NCI-H460 (cell line): ENCODE data around the gene BPIFB3. TPM values are rescaled to one million over a fixed set of nuclear protein-coding genes. Genes with fewer than 3 reads are reported as not detected.

ENCODE experiments used
- DNase-seq: peaks from one replicate; pipeline ENCODE4 v3.0.0-alpha.2; 2016; ENCODE audit warnings: low read depth; ENCODE audit errors: extremely low read depth
- total RNA-seq: library from RNA; depleted of rRNA; stranded (reverse); fragments of >200 nt; shearing (Covaris generic); gene quantifications from 2 replicates; pipeline ENCODE4 v1.2.3, GENCODE V29; 2014

BPIFB3 gene
- total RNA-seq, 1 experiment from 2014 or later = not detected

- DNase-seq = no peak
Measured at GRCh38 chr20:33015700-33016580, 37.8 kb upstream of the BPIFB3 start.

- DNase-seq = no peak
Measured at GRCh38 chr20:33016581-33017109, 37.1 kb upstream of the BPIFB3 start.

DNA sequence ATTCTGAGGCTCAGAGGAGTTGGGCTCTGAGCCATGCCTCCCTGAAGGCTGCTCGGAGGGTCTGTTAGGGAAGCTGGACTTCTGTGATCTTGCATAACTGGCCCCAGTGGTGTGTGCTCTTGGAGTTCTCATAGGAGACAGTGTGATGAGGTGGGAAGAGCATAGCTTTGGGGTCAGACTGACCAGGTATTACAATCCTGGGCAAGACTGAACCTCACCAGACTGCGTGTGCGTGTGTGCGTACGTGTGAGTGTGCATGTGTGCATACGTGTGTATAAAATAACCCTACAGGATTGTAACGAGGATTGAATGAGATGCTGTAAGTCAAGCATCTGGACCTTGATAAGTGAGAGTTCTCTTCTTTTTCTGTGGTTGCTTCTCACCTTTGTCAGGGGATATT, 36.2 kb upstream of the BPIFB3 start:
- DNase-seq = no peak

GRCh38 chr20:33018169-33018931, 35.4 kb upstream of the BPIFB3 start:
- no peak for DNase-seq

DNA sequence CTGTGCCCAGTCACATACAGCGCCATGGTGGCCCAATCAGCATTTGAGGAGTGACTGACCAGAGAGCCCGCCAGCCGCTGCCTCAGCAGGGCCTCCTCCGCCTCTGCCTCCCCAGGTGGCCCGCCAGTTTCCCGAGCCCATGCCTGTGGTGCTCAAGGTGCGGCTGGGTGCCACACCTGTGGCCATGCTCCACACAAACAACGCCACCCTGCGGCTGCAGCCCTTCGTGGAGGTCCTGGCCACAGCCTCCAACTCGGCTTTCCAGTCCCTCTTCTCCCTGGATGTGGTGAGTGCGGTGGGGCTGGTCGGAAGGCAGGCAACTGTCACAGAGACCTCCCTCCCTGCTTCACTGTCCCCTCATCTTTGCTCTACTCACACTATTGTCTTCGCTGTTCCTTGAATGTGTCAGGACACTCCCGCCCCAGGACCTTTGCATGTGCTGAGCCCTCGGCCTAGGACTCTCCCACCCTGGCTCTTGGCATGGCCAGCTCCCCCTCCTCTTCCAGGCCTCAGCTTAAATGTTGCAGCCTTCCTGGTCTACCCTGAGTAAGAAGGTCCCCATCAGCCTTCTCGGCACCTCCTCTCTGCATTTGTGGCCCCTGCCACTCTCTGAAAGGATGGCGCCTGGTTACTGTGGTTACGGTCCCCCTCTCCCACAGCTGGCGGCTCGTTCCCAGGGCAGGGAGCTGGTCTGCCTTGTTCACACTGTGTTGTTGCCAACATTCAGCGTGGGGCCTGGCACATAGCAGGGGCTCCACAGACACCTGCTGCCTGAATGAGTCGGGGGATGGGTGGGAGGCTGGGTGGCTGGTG, 34.0 kb upstream of the BPIFB3 start:
- no peak for DNase-seq

- DNase-seq = no peak
Measured at GRCh38 chr20:33020278-33021161, 33.2 kb upstream of the BPIFB3 start.

- DNase-seq = no peak
Measured at GRCh38 chr20:33021879-33022278, 31.8 kb upstream of the BPIFB3 start.

GRCh38 chr20:33022289-33022688, 31.4 kb upstream of the BPIFB3 start:
- DNase-seq = no peak

DNA sequence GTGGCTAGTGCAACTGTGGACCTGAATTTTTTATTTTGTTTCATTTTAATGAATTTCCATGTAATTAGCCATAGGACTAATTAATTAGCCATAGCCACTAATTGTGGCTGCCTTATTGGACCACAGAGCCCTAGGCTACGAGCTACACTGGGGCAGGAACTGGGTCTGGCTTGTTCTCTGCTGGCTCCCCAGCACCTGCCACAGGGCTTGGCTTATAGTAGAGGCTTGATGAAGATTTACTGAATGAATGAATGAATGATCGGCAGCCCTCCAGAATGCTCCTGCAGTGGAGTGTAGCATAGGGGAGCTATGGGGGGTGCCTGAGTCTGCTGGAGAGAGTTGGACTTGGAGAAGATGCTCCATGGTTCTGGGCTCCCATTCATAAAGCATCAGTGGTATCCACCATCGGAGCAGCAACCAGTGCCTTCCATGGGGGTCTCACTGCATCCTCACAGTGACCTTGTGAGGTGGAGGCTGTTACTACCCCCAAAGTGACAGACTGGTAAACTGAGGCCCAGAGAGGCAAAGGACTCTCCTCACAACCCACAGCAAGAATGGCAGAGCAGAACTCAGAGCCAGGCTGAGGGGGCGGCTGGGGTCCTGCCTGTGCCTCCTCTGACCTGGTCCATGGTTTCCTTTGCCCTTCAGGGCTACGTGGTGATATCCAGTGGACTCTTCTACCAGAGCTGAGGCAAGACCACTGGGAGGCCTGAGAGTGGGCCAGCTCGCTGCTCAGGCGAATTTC, 30.8 kb upstream of the BPIFB3 start:
- no peak for DNase-seq

- DNase-seq = no peak
Measured at GRCh38 chr20:33023439-33024242, 30.1 kb upstream of the BPIFB3 start.

DNA sequence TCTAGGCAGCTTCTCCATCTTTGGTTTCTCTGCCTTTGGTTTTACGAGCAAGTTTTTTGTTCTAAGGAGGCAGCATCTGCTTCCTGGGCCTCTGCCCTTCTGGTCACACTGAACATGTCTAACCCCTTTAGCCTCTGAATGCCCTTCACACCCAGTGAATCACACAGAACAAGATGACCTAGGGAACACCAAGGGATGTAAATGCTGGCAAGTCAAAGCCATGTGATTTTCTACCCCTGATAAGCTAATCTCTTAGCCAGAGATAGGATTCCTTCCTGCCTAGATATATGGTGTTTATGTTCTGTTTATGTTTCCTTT, 29.5 kb upstream of the BPIFB3 start:
- DNase-seq = no peak

GRCh38 chr20:33024609-33025317, 28.9 kb upstream of the BPIFB3 start:
- no peak for DNase-seq

DNA sequence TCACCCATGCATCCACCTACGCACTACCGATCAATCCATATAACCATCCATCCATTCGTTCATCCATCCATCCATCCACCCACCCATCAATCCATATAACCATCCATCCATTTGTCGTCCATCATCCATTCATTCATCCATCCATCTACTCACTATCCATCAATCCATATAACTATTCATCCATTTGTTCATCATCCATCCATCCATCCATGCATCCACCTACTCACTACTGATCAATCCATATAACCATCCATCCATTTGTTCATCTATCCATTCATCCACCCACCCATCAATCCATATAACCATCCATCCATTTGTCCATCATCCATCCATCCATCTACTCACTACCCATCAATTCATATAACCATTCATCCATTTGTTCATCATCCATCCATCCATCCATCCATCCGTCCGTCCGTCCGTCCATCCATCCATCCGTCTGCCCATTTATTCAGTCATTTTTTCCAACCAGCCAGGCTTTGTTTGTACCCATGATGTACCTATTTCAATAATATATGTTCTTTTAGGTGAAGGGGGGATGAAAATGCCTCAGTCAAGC, 28.3 kb upstream of the BPIFB3 start:
- DNase-seq = no peak

DNA sequence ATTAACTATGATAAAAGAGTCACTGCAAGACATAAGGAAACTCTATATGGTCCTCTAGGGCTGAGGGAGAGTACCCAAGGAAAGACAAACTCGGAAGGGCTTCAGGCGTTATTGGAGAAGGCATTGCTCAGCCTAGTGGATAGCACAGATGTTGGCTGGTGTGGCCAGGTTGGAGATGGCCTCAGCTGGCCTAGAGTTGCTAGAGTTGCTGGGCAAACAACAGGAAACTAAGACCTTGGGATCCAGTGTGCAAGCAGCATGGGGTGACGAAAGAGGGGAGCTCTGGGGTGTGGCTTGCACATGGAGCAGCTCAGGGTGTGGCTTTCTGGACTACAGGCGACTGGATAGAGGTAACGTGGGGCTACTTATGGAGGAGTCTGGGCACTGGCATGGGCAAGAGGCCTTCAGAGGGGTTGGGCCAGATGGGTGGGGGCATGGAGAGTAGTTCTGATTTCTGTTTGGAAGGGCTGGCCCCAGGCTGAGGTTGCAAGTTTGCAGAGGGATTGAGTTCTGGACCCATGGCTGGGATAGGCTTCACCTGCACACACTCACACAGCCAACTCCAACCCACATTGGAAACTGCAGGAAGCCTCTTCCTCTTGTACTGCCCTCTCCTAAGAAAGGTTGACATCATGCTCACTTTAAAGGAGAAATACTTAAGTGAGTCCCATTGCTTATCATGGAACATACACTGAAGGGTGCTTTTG, 27.5 kb upstream of the BPIFB3 start:
- no peak for DNase-seq

DNA sequence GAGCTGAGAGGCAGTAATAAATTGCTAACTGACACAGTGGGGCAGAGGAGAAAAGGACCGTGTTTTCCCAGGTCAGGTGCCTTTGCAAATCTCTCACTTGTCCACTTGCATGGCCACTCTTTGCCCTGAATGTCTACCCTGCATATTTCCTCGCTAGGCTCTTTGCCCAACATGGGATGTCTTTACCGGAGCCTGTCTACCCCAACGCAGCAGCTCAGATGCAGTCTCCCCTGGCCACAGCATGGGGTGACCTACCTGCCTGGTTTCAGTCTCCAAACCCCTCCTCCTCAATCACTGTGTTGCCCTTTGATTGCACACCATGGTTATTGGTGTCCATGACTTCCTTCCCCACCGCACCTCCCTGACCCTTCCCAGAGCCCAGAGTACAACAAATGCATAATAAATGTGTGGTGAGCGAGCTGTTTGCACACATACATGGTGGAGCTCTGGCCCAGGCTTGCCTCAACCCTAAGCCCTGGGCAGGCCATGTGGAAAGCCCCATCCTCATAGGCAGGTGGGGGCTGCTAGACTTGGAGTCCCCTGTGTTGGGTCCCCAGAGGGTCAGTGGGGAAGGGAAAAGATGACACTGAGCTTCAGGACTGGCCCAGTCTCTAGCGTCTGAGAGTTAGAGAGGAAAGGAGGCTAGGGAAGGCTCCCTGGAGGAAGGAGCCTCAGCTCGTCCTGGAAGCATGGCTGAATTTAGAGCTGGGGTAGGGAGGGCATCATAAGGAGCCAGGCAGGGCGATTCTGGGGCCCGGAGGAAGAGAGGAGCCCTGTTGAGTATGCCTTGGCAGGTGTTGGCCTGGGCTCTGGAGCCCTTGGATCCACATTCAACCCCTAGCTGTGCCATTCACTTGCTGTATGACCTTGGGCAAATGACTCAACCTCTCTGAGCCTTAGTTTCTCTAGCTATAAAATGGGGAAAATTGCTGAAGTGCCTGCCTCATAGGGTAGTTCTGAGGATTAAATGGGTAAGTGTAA, 26.6 kb upstream of the BPIFB3 start:
- no peak for DNase-seq
